DMS153 (cell line): ENCODE results near the gene FMN2.

Source experiments
- DNase-seq: peaks from one replicate; lab custom pipeline; 2025; lab: John Stamatoyannopoulos, UW

The FMN2 gene

DNA sequence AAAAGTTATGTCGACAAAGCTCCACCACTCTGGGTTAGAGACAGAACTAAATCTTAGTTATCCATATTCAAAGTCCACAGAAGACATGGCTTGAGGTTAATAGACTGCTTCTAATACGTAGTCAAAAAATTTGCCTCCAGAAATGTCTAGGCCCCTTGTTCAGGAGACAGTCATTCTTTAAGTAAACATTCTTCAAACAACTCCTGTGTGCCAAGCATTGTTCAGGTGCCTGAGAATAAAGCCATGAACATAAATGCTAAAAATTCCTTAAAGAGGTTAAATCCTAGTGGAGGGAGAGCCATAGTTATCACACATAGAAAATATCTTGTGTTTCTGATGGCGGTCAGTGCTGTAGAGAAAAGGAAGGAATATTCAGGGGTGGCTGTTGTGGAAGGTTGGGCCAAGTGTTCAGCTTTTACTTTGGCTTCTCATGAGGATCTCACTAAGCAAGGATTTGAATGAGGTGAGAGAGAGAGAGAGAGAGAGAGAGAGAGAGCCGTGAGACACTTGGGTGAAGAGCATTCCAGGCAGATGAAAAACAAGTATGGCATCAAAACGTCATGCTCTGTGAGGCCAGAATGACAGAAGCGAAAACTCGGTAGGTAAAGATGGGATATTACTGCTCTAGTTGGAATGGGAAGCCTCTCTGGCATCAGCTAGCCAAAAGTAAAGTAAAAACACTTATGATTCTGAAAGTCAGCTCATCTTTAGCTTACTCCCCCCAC, 333.2 kb downstream of the FMN2 start:
- no peak for DNase-seq

DNA sequence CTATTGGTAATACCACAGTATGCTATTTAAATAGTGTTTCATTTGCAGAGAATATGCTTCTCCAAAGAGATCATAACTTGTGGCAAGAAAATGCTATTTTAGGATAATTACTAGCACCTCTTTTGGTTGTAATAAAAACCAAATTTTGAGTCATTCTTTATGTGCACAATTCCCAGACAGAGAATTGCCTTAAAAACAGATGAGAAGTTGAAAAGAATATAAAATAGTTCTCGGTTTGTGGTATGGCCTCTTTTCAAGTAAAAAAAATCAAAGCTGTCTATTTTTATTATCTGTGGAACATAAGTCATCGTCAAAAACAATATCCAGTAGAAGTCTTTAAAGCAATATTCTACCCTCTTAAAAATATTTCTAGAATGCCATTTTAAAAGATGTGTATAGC, 334.4 kb downstream of the FMN2 start:
- no peak for DNase-seq

DNA sequence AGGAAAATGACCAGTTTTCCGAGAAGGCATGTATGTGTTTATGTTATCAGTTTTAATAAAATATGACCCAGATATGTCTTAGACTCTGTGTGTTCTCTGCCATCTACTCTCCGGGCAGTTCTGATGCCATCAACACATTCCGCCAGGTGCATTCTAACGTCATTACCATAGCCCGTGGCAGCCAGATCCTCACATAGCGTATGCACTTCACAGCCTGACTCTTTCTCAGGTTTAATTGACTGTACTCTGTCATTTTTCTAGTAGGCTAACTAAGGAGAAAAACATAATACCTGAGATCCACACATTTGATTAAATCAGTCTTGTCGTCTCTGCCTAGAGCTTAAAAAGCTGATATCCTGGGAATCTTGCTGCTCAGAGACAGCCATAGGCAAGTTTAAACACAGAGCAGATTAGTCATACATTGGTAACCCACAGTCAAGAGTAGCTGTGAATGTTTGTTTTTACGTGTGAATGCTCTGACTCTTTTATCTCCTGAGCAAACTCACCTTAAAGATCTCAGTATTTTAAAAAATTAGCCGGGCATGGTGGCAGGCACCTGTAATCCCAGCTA, 344.4 kb downstream of the FMN2 start:
- DNase-seq = no peak

DNA sequence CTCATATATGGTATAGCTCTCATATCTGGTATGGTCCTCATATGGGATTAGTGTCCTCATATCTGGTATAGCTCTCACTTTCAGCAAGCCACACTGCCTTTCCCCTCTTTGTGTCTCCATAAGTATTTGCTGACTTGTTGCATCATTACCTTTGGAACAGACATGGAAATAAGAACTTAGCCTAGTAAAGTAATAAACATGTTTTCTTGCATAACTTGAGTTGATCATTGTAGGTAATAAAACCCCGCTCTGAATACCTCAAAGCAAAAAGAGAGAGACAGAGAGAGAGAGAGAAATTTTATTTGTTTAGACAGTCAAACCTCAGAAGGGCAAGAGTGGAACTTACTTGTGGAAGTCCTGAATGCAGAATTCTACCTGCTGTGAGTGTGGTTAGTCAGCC, 350.0 kb downstream of the FMN2 start:
- no peak for DNase-seq

DNA sequence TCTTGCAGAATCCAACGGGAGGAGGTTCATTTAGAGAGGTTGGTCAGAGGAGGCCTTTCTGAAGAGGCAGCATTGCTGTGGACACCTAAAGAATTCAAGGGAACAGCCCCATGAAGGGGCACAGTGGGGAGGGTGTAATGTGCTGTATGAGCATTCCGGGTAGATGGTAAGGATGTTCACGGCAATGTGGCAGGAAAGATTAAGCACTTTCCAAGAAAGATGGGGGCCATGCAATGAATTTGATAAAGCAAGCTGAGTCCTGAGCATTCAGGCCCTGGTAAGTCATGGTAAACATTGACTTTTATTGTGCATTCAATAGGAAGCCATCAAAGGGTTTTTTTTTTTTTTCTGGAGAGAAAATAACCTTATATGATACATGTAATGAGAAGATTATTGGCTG, 353.7 kb downstream of the FMN2 start:
- no peak for DNase-seq

DNA sequence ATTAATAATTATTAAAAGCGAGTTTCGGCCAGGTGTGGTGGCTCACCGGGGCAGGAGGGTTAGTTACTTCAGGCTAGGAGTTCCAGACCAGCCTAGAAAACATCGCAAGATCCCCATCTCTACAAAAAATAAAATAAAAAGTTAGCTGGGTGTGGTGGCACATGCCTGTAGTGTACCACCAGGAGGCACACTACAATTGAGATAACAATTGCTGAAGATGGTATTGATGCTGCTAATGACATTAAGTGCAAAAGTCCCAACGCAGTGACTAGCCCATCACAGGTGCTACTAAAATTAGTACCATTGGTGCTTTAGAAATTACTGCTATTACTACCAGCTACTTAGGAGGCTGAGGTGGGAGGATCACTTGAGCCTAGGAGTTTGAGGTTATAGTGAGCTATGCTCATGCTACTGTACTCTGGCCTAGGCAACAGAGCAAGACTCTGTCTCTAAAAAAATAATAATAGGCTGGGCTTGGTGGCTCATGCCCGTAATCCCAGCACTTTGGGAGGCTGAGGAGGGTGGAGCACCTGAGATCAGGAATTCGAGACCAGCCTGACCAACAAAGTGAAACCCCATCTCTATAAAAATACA, 363.6 kb downstream of the FMN2 start:
- DNase-seq = no peak

DNA sequence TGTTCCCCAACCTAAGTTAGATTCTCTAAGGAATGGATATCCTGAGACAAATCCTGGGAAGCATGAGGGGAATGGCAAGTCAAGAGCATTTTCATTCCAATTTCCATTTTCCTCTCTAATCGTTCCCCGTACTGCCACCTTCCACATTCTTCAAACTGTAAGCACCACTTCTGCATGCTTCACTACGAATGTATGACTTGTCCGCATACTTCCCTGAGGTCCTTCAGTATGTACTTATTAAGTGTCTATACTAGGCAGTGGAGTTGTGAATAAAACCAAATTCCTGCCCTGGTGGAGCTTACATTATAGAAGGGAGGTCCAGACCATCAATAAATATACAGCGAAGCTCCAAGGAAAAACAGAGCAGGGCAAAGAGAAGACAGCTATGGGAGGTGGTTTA, 365.5 kb downstream of the FMN2 start:
- DNase-seq = no peak

DNA sequence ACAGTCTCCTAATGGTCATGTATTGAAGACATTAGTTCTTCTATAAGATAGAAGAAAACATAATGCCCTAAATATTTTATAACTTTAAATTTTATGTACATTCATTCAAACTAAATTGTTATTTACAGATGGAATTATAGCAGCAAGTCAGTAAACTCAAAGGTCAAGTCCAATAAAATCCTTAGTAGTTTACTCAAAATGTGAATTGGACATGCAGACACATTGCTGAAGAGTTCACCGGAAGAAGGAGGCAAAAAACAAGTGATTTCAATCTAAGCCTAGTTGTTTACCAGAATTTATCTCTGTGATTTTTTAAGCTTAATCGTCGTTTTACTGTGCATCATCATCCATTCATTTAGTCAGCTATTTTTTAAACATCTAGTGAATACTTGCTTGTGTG, 370.6 kb downstream of the FMN2 start:
- DNase-seq = no peak

DNA sequence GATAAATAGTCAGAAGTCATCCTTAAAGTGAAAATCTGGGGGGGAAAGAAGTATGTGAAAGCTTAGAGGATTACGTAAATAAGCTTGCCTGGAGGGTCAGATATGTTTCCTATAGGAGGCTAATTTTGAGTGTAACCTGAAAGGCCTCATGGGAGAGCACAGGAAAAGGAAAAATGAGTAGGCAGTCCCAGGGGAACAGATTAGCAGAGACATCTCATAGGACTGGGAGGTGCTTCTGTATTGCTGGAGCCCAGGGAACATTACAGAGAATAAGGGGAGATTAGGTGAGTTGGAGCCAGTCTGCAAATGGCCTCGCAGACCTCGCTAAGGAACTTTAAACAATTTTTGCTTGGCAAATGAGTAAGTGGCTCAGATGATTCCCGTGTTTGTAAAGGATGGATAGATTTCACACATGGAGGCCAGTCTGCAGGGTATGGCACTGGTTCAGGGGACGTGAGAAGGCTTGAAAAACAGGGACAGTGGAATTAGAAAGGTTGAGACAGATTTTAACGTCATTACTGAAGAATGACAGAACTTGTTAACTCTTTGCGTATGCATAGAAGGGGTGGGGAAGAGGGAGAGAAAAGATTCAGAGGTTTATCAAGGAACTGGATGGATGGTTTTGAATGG, 371.2 kb downstream of the FMN2 start:
- DNase-seq = no peak

DNA sequence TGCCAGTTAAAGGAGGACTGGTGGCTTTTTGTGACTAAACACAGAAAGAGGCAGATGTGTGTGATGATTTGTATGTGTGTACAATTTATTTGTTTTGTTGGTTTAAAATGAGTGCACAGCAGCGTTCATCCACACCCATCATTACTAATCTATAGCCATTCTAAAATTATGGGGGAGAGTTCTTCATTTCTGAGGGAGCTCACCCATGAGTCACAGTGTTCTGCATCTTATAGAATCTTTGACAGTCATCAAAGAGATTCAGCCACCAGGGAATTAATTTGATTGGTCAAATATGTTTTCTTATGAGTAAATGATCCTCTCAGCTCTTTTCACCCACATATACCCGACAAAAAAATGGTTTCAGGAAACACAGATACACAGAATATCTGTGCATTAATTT, 372.4 kb downstream of the FMN2 start:
- DNase-seq = no peak

DNA sequence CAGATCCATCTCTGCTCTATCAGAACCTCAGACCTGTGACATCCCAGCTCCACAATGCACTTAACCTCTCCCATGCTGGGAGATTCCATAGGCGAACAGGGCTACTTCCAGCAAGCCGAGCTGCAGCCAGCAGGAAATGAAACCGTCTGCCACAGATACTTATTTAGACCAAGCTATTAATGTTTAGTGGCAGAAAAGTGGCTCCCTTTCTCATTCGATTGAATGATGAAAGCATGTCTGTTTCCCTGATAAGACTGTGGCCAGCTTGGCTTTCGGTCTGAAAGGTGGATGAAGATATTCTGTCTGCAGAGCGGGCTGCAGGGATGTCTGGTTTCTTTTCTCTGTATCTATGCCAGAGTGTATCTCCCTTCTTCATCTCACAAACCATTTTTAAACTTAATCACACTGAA, 373.9 kb downstream of the FMN2 start:
- no peak for DNase-seq

DNA sequence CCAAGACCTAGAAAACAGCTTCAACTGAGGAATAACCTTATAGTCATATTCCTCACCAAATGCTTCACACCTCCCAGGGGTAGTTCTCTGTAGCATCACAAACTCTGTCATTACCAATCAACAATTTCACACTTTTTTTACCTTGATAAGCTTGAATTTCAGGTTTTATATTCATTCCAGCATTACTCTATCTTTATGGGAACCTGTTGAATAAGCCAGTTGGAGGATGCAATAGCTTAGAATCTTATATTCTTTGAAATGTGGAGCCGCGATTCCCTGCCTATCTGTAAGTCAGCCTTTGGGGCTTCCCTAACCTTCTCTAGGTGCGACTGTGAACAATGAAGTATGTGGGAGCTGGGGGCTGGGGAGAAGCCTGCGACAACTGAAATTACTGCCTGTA, 374.8 kb downstream of the FMN2 start:
- no peak for DNase-seq

DNA sequence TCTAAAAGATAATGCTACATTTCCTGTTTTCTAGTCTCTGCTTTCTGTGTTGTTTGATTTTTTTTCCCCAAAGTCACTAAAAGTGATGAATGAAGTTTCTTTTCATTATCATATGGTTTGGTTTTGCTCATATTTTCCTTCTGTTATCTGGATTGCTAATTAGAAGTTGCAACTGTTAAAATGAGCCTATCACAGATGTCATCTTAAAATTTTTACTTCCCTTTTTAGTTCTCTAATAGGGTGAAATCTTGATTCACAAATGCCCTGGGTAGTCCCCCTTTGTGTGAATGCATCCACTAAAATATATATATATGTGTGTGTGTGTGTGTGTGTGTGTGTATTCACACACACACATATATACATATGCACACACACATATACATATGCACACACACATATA, 376.2 kb downstream of the FMN2 start:
- DNase-seq = no peak

DNA sequence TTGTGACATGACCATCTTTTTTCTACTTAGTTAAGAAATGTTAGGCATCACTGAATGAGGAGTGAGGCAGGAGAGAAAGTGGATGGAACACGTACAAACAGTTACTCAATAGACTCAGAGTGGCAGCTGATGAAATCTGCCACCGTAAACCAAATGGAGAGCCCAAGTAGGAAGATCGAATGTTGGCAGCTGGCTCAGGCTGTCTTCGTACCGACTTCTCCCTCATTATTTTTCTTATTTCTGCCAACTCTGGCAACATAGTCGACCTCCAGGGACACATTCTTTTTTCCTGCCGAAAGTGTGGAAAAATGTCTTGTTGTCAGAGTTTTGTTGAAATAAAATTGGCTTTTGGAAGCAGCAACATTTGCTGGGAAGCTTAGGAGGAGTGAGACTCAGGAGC, 377.0 kb downstream of the FMN2 start:
- DNase-seq = no peak

DNA sequence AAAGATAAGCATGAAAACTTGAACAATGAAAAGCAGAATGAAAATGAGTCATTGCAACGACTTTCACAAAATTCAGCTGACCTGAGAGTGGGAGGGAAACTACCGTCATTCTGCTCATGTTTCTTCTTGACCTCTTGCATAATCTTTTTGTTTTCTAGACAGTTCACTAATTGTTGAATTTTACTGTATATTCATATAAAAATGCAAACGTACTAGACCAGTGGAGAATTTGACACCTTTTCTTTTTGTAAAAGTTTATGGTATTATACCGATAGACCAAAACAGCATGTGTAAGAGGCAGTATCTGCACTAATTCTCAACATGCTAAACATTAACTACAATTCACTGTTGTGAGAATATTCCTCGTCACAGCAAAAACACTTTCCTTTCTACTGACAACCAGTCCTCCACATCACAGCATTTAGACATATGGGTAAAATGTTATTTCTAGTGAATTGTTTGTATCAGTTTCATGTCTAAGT, 382.5 kb downstream of the FMN2 start:
- no peak for DNase-seq

DNA sequence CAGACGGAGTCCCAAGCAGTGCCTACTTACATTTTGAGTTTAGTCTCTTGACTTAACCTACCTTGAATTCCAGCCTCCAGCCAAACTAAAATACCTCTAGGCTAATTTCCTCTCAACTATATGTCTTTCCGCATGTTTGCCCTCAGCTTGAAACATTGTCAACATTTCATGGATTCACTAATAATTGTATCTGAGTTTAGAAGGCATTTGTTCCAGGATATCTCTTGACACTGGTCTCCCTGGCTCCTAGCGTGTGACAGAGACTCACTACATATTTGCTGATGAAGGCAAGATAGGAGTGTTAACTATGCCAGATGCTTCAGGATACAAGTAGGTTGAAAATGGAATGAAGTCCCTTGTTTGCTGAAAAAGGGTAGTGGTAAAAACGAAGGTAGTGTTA, 384.1 kb downstream of the FMN2 start:
- DNase-seq = no peak

DNA sequence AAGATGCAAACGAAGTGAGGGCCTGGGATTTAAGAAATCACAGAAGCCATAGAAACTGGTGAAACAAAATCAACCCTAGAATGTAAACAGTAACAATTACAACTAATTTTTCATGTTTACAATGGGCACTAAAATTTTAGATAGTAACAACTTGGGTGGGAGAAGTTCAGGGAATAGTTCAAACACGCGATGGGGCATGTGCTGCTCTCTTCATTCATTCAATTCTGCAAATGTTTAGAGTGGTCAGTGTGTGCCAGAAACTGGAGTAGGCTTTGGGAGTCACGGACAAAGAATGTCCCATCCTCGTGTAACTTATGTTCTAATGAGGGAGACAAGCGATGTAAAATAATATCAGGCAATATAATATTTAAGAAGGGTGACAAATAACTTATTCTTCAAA, 386.9 kb downstream of the FMN2 start:
- DNase-seq = no peak

DNA sequence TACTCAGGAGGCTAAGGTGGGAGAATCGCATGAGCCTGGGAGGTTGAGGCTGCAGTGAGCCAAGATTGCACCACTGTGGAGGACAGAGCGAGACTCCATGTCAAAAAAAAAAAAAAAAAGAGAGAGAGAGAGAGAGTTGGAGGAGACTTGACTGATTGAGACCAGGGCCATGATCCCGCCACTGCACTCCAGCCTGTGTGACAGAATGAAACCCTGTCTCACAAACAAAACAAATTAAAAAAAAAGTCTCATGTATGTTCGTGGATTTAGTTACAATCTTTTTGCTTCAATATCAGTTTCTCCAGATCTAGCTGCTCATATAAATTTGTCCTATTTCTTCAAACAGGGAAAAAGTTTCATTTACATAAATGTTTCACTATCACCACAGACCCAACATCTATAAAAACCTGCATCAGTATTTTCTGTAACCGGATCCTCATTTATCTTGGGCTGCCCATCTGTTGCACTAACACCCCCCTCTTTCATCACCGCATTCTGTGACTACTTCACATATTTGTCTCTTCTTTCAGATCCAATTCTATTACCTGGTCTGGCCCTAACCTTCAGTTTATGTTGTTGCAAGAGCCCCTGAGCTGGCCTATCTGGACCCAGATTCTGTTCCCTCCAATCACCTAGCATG, 393.2 kb downstream of the FMN2 start:
- no peak for DNase-seq

DNA sequence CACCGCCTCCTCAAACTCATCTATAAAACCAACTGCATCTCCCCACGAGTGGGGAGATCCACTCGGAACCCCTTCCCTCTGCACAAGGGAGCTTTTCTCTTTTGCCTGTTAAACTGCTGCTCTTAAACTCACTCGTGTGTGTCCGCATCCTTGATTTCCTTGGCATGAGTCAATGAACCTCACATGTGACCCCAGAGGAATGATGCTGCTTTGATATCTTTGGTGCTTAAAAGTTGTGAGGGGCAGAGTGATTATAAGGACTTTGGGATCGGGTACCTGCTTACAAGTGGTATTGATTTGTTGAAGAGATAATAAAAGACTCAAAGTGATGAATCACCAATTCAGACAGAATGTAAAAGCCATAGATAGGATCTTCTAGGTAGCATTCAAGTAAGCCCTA, 394.9 kb downstream of the FMN2 start:
- DNase-seq = no peak

DNA sequence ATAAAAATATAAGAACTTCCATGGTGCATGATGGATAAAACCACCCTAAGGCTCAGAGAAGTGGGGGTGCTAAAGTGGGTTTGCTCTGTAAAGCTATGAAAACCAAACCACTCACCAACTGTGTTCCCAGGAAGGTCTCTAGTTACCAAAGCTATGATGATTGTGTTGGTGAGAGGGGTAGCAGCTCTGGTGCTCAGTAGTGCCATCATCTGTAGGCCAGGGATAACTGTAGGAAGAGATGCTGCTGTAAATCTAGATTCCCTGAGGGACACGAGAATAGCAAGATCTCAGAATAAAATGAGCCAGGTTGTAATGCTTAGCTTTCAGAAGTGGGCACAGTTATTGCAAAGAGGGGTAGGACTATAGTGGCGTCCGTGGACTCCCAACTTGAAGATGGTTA, 395.8 kb downstream of the FMN2 start:
- DNase-seq = no peak

DNA sequence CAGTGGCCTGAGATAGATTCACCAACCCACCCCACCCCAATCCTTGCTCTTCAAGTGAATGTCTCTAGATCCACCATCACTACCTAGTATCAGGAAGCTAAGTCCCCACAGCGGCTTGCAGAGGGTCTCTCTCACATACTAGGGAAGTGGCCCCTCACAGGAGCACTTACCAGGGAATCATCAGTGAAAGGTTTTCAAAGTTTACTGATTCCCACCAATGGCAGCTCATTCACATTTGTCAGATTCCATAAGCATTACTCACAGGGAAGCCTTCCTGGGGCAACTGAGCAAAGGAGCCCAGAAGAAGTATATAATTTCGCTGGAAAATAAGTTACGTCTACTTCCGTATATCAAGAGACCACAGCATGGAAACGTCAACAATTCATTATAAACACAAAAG, 399.5 kb downstream of the FMN2 start:
- no peak for DNase-seq

DNA sequence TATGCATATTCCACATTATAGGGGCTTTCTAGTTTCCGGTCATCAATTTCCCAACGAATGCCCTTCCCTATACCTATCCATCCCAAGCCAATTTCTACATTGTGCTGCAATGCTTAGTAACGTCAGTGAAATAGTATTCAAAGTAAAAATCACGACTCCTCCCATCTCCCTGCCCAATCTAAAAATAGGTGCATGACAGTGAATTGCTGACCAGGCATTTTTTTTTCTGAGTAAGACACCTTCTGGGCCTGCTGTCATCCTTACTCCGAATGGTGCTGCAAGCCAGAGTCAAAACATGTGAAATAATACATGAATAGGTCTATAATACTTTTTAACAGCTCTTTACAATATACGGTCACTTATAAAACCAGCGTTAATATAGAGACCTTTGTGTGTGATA, 400.1 kb downstream of the FMN2 start:
- no peak for DNase-seq
